ENCODE measurements around the gene TRIM36.

Gene TRIM36

DNA sequence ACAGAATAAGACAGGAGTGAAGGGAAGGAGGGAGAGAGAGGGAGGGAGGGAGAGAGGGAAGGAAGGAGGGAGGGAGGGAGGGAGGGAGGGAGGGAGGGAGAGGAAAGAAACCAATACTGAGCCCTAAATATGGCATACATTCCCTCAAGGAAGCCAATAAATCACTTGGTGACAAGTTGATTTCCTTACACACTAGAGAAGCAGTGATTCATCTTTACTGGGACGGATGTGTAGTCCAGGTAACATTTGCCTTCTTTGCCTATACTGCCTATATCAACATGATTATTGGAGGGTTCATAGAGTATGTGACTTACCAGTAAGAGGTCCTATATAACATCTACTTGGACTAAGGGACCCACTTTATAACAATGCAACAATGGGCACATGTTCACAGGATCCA is 83.2 kb downstream of the TRIM36 start:
- Mint-ChIP-seq H3K36me3 (ENCODE audit: insufficient read depth) (no peaks in the 10 kb centered on the region), H3K9me3 (no peaks in the 10 kb centered on the region), H3K4me3 (no peak overlapping the region), H3K27me3 (peaks cover 45 to 48% of the 10 kb centered on the region in 2 donors), H3K27ac (no peak overlapping the region), H3K4me1 (ENCODE audit: low read depth in 2 of 2) (no peaks in the 10 kb centered on the region)
- DNase-seq (no peak), ATAC-seq (replicated peaks) (no peak)

DNA sequence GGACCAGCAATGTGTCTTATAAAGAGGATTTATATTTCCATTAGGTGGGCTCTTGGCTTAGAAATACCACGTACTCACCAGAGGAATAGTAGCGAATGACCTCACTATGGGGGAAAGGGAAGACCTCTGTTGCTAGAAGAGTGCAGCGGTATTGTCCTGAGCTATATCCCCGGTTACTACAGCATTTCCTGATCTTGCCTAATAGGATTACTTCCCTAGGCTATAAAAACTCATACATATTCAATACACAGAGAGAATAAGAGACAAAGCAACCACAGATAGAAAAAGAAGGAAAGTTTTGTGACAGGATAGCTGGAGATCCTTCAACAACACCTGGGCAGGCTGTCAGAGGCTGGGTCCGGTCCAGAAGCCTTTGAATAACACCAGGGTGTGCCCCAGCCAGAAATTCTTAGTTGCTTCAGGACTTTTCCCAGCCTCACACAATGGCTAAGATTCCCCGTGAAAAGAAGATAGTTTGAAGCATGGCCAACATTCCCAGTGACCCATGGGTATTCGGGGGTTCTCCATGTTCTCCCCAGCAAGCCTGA is 85.4 kb downstream of the TRIM36 start:
- H3K4me1 Mint-ChIP-seq (ENCODE audit: low read depth in 2 of 2) = no peaks in the 10 kb centered on the region
- no peak overlapping the region for H3K27ac Mint-ChIP-seq
- H3K4me3 Mint-ChIP-seq = no peak overlapping the region
- peaks cover 43 to 46% of the 10 kb centered on the region in 2 donors for H3K27me3 Mint-ChIP-seq
- H3K36me3 Mint-ChIP-seq (ENCODE audit: insufficient read depth) = no peaks in the 10 kb centered on the region
- H3K9me3 Mint-ChIP-seq = no peaks in the 10 kb centered on the region
- no peak for ATAC-seq (replicated peaks)
- DNase-seq = no peak

DNA sequence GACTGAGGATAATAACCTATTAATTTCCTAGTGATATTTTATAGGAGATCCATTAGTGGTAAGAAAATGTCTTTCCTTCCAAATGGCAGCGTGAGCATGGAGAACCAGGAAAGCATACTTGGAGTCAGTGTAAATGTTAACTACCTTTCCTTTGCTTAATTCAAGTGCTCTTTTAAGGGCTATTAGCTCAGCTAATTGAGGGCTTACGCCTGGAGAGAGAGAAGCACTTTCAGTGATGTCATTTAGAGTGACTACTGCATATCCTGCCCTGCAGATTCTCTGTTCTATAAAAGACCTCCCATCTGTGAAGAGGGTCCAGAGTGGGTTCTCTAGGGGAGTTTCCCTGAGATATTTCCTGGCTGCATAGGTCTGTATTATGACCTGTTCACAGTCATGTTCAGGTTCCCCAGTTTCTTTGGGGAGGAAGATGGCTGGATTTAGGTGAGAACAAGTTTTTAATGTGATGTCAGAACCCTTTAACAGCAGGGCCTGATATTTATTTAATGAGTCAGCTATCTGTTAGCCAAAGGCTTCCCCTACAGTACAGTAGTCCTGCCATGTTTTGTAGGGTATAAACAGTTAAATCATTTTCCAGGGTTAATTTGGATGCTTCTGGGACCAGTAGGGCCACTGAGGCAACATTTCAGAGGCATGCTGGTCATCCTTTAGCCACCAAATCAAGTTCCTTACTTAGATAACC is 89.6 kb downstream of the TRIM36 start:
- H3K27ac Mint-ChIP-seq = no peak overlapping the region
- H3K9me3 Mint-ChIP-seq = no peaks in the 10 kb centered on the region
- H3K4me1 Mint-ChIP-seq (ENCODE audit: low read depth in 2 of 2) = no peaks in the 10 kb centered on the region
- ATAC-seq (replicated peaks) (no peak), DNase-seq (no peak)
- H3K4me3 Mint-ChIP-seq = no peak overlapping the region
- no peaks in the 10 kb centered on the region for H3K36me3 Mint-ChIP-seq (ENCODE audit: insufficient read depth)
- H3K27me3 Mint-ChIP-seq = peaks cover 24 to 30% of the 10 kb centered on the region in 2 donors
